Type B pancreatic cell (in vitro differentiated cells): Measurements from ENCODE around the gene MAP7D1. TPM values are rescaled to one million over a fixed set of nuclear protein-coding genes. Genes with fewer than 3 reads are reported as not detected.
A peak's percentile ranks its signal among the peaks of the same experiment; 100 is the strongest.

Experiments used
- DNase-seq: peaks from one replicate; pipeline ENCODE4 v3.0.0; 2021; ENCODE audit warnings: mixed read lengths; ENCODE audit not compliant: unreplicated experiment; ENCODE audit errors: extremely low spot score
- H3K27ac Mint-ChIP-seq: 2 replicates; pipeline ENCODE4 v1.8.0; 2021; ENCODE audit warnings: mild to moderate bottlenecking, mixed read lengths
- H3K27me3 Mint-ChIP-seq: 2 replicates; pipeline ENCODE4 v1.8.0; 2021; ENCODE audit warnings: mixed read lengths
- H3K36me3 Mint-ChIP-seq: 2 replicates; pipeline ENCODE4 v1.8.0; 2021; ENCODE audit warnings: mixed read lengths
- H3K4me1 Mint-ChIP-seq: one replicate; pipeline ENCODE4 v1.8.0; 2021; ENCODE audit warnings: mixed read lengths; ENCODE audit not compliant: unreplicated experiment
- H3K4me3 Mint-ChIP-seq: 2 replicates; pipeline ENCODE4 v1.8.0; 2021; ENCODE audit warnings: mild to moderate bottlenecking, mixed read lengths
- H3K9me3 Mint-ChIP-seq: 2 replicates; pipeline ENCODE4 v1.8.0; 2021; ENCODE audit warnings: mixed read lengths
- total RNA-seq: library from RNA; stranded (reverse); gene quantifications from 2 replicates; pipeline ENCODE4 v1.2.1, GENCODE V29; 2021; ENCODE audit warnings: low replicate concordance
- TF ChIP-seq, protein P1 (sequence below): fragments of 200-600 bp; sonication (generic); conservative IDR thresholded peaks from 2 replicates; pipeline ENCODE4 v1.5.0; 2021; ENCODE audit warnings: antibody characterized with exemption, mild to moderate bottlenecking

Gene MAP7D1
- total RNA-seq, 1 donor from 2014 or later = 112 TPM

DNA sequence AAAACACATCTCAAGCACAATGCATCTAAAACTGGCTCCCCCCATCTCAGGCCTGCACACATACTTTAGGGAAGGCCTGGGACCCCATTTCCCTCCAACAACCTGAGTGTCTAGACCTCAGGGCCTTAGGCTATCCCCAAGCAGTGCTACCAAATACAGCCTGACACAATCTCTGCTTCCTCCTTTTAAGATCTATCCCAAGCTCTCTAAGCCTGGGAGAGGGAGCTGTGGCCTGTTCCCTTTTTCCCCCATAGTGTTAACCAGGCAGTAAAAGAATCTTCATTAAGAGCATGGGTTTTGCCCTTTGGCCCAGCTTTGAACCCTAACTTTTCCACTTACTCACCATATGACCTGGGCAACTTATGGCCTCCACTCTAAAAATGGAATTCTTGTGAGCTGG lies 20.2 kb upstream of the MAP7D1 start:
- peaks cover 11% of the 10 kb centered on the region for H3K4me1 Mint-ChIP-seq
- TF ChIP-seq, protein P1, sequence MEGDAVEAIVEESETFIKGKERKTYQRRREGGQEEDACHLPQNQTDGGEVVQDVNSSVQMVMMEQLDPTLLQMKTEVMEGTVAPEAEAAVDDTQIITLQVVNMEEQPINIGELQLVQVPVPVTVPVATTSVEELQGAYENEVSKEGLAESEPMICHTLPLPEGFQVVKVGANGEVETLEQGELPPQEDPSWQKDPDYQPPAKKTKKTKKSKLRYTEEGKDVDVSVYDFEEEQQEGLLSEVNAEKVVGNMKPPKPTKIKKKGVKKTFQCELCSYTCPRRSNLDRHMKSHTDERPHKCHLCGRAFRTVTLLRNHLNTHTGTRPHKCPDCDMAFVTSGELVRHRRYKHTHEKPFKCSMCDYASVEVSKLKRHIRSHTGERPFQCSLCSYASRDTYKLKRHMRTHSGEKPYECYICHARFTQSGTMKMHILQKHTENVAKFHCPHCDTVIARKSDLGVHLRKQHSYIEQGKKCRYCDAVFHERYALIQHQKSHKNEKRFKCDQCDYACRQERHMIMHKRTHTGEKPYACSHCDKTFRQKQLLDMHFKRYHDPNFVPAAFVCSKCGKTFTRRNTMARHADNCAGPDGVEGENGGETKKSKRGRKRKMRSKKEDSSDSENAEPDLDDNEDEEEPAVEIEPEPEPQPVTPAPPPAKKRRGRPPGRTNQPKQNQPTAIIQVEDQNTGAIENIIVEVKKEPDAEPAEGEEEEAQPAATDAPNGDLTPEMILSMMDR = no peak
- no peak overlapping the region for H3K4me3 Mint-ChIP-seq
- peak overlapping the region; percentile 74 for H3K27ac Mint-ChIP-seq
- peaks cover 7% of the 10 kb centered on the region for H3K36me3 Mint-ChIP-seq
- no peak for DNase-seq
- H3K9me3 Mint-ChIP-seq = no peaks in the 10 kb centered on the region
- no peaks in the 10 kb centered on the region for H3K27me3 Mint-ChIP-seq

DNA sequence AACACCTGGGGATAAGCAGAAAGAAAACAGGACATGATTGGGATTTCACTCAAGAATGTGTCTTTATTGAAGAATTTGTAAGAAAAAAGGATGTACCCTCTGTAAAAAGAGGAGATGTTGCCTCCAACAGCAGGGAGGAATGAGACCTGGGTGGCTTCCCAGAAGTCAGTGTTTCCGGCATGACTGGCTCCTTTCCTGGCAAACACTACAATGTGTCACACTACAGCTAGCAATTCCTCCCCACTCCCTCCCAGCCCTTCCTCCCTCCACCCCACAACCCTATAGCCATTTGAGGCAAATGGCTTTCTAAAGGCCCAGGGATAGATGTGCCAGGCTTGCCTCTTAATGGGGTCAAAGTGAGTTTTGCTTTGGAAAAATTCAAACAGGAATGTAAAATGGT lies 19.4 kb upstream of the MAP7D1 start:
- Mint-ChIP-seq H3K36me3 (peaks cover 11% of the 10 kb centered on the region), H3K27ac (peak overlapping the region; percentile 74), H3K27me3 (no peaks in the 10 kb centered on the region), H3K4me3 (no peak overlapping the region), H3K9me3 (no peaks in the 10 kb centered on the region), H3K4me1 (peaks cover 16% of the 10 kb centered on the region)
- TF ChIP-seq, protein P1 = no peak
- no peak for DNase-seq

DNA sequence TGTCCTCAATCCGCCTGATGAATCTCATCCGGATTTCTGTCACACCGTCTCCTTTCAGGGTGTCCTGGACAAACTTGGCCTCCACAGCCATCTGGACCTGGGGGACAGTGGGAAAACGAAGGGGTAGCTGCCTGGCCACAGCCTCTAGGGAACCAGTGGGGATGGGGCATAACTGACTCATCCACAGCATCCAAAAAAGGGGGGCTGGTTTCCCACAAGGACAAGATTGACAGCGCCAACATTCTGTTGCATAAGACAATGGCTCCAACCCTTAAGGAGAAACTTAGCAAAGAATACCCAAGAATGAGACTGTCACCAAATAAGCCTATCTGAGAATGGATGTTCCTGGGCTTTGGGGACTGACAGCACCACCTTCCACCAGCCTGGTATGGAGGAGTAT lies 18.7 kb upstream of the MAP7D1 start:
- TF ChIP-seq, protein P1 = no peak
- Mint-ChIP-seq H3K4me1 (peaks cover 20% of the 10 kb centered on the region), H3K4me3 (no peak overlapping the region), H3K27ac (no peak overlapping the region), H3K9me3 (no peaks in the 10 kb centered on the region), H3K36me3 (peaks cover 11% of the 10 kb centered on the region), H3K27me3 (no peaks in the 10 kb centered on the region)
- no peak for DNase-seq

DNA sequence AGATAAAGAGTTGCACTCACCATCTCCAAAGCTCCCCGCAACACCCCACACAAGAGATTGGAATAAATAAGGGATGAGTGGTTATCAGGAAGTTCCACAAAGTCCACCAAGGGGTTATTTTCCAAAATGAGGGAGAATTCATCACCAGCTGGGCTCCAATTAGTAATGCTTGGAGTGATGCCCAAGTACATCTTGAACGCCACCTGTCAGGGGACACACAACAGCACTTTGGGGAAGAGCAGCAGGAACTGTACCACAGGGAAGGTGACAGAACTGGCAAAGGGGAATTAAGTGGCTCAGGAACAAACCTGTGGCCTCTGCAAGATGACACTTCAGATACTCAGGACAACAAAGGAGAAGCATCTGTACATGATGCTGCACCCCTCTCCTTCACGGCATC lies 18.2 kb upstream of the MAP7D1 start:
- Mint-ChIP-seq H3K27ac (no peak overlapping the region), H3K9me3 (no peaks in the 10 kb centered on the region), H3K36me3 (peaks cover 11% of the 10 kb centered on the region), H3K4me1 (peaks cover 22% of the 10 kb centered on the region), H3K27me3 (no peaks in the 10 kb centered on the region), H3K4me3 (no peak overlapping the region)
- DNase-seq = no peak
- TF ChIP-seq, protein P1 = no peak

DNA sequence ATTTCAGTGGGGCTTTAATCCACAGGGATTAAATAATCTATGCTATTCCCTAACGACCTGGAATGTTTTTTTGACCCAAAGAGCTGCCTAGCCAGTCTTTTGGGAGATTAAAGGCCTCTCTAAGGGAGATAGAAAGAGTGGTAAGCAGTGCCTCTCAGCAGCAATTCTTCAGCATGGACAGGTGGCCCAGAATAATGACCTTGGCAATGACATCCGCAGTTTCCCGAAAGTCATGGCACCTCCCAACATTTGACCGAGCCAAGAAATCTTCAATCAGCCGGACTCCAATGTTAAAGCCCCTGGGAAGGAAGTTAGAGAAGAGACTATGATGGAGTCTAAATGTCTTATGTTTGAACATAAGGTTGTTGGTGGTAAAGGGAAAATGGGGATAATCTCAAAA lies 16.4 kb upstream of the MAP7D1 start:
- H3K4me3 Mint-ChIP-seq = no peak overlapping the region
- peaks cover 17% of the 10 kb centered on the region for H3K4me1 Mint-ChIP-seq
- H3K27me3 Mint-ChIP-seq = no peaks in the 10 kb centered on the region
- TF ChIP-seq, protein P1 = no peak
- H3K9me3 Mint-ChIP-seq = no peaks in the 10 kb centered on the region
- H3K27ac Mint-ChIP-seq = no peak overlapping the region
- H3K36me3 Mint-ChIP-seq = peaks cover 11% of the 10 kb centered on the region
- DNase-seq = no peak

DNA sequence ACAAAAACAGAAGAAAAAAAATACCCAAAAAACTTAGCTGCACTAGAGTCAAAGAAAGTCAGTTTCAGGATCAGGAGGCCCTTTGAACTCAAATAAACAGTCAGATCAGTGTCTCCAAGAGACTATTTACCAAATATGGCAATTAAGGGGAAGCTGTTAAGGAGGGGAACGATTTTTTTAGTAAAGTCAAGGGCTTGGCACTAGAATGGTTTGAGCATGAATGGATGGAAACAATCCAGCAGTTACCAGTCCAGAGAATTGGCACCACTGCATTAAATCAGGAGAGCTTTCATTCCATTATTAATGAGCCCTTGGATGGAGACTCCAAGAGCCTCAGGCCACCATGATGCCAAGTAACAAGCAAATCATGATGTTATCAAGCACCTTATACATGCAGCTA lies 13.8 kb upstream of the MAP7D1 start:
- Mint-ChIP-seq H3K4me1 (peaks cover 11% of the 10 kb centered on the region), H3K27me3 (no peaks in the 10 kb centered on the region), H3K4me3 (no peak overlapping the region), H3K36me3 (peaks cover 11% of the 10 kb centered on the region), H3K9me3 (no peaks in the 10 kb centered on the region), H3K27ac (no peak overlapping the region)
- TF ChIP-seq, protein P1 = no peak
- DNase-seq = no peak
